HG03354 (cell line): ENCODE data around the gene ZNF208.
"Not testable (repeated sequence)": the region's sequence is repeated elsewhere in the genome, so short reads cannot be mapped to it uniquely, and the experiment has no call there.

Experiments
- ATAC-seq: cut with Tn5 transposase; IDR thresholded peaks from one replicate; pipeline ENCODE4 v1.9.1; 2021; ENCODE audit warnings: mild to moderate bottlenecking; ENCODE audit not compliant: unreplicated experiment, poor library complexity, severe bottlenecking

Gene ZNF208

GRCh38 chr19:22010437-22011143, at the start of gene ZNF208:
Gene ZNF208, minus strand, starts transcription at chr19:22010943. Its CDS starts 149 bp downstream, at chr19:22010794.
- ATAC-seq = not testable (repeated sequence)

GRCh38 chr19:22052644-22053013, 41.9 kb upstream of the ZNF208 start:
- peak; percentile 52 for ATAC-seq

- not testable (repeated sequence) for ATAC-seq
Measured at GRCh38 chr19:22041151-22041550, 30.4 kb upstream of the ZNF208 start.

GRCh38 chr19:22030680-22031079, 19.9 kb upstream of the ZNF208 start:
- no peak for ATAC-seq

GRCh38 chr19:22026687-22027086, 15.9 kb upstream of the ZNF208 start:
- ATAC-seq = no peak

- ATAC-seq = not testable (repeated sequence)
Measured at GRCh38 chr19:22025539-22025938, 14.8 kb upstream of the ZNF208 start.

GRCh38 chr19:21970466-21970865, 40.3 kb downstream of the ZNF208 start:
- no peak for ATAC-seq

- no peak for ATAC-seq
Measured at GRCh38 chr19:21947775-21948174, 63.0 kb downstream of the ZNF208 start.

GRCh38 chr19:21940684-21941083, 70.1 kb downstream of the ZNF208 start:
- ATAC-seq = no peak

- ATAC-seq = no peak
Measured at GRCh38 chr19:21934593-21934992, 76.2 kb downstream of the ZNF208 start.

GRCh38 chr19:21934131-21934530, 76.6 kb downstream of the ZNF208 start:
- no peak for ATAC-seq

GRCh38 chr19:21922276-21922675, 88.5 kb downstream of the ZNF208 start:
- no peak for ATAC-seq

GRCh38 chr19:21921691-21922180, 89.0 kb downstream of the ZNF208 start:
- ATAC-seq = no peak

GRCh38 chr19:21915411-21915810, 95.3 kb downstream of the ZNF208 start:
- no peak for ATAC-seq

- ATAC-seq = no peak
Measured at GRCh38 chr19:21912654-21913053, 98.1 kb downstream of the ZNF208 start.

- ATAC-seq = no peak
Measured at GRCh38 chr19:21910318-21910717, 100.4 kb downstream of the ZNF208 start.

GRCh38 chr19:21908066-21908465, 102.7 kb downstream of the ZNF208 start:
- no peak for ATAC-seq

GRCh38 chr19:21907516-21907915, 103.2 kb downstream of the ZNF208 start:
- no peak for ATAC-seq

GRCh38 chr19:21902571-21902970, 108.2 kb downstream of the ZNF208 start:
- ATAC-seq = no peak

- no peak for ATAC-seq
Measured at GRCh38 chr19:21901861-21902260, 108.9 kb downstream of the ZNF208 start.

- no peak for ATAC-seq
Measured at GRCh38 chr19:21900401-21900800, 110.3 kb downstream of the ZNF208 start.

- ATAC-seq = no peak
Measured at GRCh38 chr19:21891086-21891485, 119.7 kb downstream of the ZNF208 start.
